HG02759 (cell line): ENCODE measurements around the gene BCL11A.

Experiments
- ATAC-seq: cut with Tn5 transposase; IDR thresholded peaks from one replicate; pipeline ENCODE4 v1.9.1; 2021; ENCODE audit warnings: mild to moderate bottlenecking, moderate library complexity; ENCODE audit not compliant: unreplicated experiment

The BCL11A gene

DNA sequence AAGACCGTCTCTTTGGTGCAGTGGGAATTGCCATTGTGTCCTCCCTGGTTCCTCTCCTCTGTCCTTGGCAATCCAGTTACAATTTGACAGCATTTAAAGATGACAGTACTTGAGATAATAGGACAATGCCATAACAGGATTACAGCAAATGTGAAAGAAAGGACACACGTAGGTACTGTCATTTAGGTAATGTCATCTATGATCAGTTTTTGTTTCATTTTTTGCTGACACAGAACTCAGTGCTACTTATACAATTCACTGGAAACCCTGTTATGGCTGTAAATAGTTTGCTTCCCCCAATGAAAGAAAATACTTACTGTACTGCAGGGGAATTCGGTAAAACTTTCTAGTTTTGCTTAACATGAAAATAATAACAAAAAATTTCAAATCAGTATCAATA lies 65.2 kb downstream of the BCL11A start:
- peak; percentile 47 for ATAC-seq

DNA sequence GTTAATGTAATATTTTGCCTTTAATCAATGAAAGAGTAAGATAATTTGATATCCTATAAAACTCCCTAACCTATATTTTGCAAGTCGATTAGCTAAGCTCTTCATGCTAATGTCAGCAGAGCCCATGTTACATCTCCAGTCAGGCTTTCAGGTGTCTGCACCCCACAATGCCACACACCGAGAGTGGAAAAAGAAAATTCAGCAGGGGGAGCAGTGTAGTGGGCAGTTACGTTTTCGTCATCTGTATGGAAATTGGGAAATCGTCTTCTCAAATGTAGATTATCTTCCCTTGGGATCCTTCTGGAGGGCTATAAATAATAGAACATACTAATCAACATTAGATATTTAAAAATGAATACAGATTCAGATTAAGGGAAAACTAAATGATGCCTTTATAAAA lies 66.3 kb downstream of the BCL11A start:
- ATAC-seq: no peak

DNA sequence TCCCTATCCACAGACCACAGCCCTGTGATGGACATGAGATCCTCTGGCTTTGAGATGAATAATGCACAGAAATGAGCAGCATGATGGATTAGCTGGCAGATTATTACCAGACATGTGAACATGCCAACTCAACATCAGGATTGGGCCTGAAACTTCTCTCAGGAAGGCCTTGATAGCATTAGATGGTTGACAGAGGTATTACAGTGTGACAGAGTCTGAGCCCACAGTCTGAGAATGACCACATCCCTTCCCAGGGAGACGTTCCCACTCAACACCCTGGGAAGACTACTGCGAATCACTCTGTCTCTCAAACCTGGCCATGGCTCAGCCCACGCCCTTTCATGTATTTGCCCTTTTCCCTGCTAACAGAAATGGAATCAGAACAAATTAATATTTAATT lies 66.9 kb downstream of the BCL11A start:
- no peak for ATAC-seq

DNA sequence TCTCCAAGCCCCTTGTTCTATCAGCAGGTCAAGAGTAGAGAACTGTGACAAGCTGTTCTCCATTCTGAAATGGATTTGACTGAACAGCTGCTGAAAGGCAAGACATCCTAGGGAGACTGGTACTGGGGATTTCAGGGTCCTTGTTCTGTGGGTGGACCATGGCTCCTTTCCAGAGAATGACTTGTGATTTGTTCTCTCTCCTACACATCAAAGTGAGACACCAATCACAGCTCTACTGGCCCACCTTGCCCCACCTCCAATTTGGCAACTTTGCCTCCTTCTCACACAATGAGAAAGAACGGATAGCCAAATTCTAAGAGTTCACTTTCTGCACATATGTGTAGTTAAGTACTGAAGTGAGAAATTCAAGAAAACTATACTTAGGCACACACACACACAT lies 67.4 kb downstream of the BCL11A start:
- no peak for ATAC-seq

DNA sequence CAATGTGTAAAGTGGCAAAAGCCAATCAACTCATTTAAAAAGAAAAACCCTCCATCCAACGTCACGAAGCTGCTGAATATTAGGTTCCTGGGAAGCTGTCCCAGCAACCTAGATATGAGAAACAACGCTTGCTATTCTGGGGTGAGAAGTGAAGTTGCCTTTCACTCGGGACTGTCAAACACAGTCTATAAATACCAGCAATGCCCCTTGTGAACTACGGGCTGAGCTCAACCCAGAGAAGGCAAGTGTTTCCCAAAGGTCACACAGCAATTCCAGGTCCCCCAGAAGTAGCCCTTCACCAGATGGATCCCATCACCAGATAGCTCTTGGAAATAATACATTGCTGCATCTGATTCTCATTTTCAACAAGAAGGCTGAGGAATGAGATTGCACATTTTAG lies 67.9 kb downstream of the BCL11A start:
- no peak for ATAC-seq

DNA sequence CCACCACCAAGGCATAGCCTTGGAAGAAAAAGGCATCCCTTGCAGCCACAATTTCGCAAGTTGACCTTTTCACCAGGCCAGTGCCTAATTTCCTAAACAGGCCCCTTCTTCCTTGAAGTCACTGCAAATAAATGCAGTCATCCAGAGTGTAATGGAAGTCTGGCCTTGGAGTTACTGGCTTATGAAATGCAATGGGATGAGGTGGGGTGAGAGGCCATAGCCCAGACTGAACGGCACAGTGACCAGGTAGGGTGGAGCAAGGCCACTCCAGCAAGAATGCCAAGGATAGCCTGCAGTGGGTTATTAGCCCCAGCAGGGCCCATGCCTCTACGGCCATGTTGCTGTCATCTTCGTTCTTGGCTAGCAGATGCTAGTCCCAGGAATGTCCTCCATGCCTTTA lies 68.4 kb downstream of the BCL11A start:
- ATAC-seq: no peak

DNA sequence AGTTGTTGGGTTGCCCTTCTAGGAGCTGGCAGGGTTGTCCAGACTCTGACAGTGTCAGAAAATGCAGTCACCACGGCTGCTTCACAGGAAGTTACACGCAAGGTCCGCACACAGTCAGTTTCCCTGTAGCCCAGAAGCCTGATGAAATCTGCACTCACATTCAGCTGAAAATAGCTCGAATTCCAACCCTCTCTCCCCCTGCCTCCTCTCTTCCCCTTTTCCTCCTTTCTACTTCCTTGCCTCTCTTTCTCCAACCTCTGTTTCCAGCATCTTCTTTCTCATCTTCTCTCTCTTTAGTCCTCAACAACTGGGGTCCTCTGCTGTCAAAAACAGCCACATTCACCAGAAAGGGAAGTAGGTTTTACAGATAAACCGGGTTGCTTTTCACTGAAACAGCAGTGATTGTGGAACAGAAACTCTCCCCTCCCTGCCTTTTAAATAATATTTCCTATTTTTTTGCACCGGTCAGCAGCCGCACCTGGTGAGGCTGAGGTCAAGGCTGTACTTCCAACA lies 69.3 kb downstream of the BCL11A start:
- ATAC-seq: peak; percentile 44

DNA sequence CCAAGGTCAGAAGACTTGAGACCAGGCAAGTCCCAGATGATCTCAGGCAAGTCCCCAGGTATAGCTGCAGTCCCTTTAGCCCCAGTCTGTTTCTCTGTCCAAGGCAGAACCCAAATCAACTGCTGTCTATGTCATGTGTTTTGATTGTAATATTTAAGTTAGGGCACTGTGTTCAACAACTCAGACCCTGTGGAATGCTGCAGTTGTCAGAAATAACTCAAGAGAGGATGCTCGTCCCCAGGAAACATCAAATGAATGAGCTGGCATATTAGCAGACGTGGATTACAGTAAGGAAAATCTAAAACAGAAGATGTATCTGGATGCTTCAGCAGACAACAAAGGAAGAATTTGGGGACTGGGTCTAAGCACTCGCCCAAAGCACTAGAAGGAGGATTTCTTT lies 70.1 kb downstream of the BCL11A start:
- no peak for ATAC-seq

DNA sequence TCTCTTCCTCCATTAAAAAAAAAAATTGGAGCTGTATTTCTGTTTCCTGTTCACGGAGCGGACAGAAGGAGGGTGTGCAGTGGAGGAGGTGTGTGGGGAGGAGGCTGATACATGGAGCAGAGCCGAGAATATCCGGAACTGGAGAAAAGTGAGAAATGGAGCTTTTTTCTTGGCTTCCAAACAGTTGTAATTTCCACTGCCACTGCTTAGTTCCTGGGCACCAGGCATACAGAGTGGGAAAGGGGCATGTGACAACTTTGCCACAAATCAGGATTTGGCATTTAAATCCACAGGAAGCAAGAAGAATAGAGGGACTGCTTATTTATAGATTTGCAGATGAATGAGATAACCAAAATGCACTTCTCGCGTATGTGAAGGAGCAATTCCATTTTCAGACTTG lies 71.2 kb downstream of the BCL11A start:
- no peak for ATAC-seq

DNA sequence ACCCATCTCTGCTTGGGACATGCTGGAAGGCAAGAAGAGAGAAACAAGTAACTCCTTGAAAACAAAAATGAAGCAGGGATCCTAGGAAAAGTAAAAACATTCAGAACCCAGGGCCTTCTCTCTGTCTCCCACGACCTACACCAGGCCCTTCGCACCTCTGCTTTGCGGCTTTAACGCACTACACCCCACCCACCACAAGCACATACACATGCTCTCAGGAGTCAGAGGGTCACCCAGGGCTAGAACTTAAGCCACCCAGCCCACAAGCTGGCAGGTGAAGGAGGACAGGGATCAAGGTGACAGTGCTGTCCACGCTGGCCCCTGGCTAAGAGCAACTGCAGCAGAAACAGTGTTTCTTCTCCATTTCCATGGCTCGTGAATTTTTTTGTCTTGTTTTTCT lies 72.2 kb downstream of the BCL11A start:
- no peak for ATAC-seq

DNA sequence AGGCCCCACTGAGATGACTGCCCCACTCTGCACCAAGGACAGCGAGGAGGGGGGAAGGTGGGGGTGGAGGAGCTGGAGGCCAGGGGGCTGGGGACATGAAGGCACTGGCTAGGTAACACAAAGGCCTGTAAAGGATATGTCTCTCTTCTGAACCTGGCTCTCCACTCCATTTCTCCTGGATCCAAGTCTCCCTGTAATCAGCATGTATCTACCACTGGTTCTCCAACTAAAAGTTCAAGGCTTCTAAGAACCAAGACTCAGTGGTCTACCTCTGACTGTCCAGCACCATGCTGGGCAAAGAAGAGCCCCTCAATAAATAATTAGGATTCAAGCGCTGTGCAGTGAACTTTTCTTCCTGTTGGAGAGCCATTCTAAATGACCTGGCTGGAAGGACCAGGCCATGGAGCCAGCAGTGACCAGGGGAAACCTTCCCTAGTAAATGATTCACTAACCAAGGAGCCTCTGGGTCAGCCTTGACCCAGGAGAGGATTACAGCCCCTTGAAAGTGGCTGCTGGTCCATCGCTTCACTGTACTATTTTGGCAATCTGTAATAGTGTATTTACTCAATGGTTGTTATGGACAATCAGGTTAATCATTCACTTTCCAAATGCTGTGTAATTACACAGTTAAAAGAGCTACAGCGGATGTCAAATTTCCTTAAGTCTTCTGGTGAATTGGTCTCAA lies 73.2 kb downstream of the BCL11A start:
- ATAC-seq: no peak

DNA sequence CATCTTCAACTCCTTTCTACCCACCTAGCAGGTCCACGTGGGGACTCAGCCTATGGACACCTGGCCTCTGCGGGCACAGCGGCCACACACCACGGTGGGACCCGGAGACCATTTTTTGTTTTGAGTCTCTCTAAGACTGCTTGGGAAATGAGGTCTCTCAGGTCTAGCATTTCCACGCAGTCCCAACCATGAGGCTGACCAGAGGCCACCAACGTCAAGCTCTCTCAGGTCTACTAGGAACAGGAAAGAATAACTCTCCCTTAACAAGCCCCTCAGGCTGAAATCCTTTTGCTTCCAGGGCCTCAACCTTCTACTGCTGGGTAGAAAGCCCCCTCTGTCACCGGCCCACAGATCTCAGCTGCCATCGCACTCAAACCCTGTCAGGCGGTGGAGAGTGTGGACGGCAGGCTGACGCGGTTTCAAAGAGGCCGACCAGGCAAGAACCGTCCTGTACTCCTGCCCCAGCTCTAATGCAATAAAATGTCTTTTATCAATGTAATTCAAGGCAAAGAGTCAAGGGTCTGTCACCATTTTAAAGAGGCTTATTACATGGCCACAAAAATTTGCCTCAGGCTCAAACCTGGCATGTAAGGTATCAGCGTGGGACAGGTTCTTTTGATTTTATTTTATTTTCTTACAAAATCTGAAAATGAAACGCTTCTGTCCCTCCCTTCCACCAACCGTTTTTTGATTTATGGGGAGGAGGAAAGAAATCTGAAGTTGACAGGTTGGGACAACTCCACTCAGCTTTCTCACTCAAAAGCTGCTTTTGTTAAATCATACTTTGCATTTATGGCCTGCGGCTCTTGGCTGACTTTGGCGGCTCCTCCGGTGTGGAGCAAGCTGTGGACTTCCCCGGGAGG lies 74.0 kb downstream of the BCL11A start:
- ATAC-seq: no peak

DNA sequence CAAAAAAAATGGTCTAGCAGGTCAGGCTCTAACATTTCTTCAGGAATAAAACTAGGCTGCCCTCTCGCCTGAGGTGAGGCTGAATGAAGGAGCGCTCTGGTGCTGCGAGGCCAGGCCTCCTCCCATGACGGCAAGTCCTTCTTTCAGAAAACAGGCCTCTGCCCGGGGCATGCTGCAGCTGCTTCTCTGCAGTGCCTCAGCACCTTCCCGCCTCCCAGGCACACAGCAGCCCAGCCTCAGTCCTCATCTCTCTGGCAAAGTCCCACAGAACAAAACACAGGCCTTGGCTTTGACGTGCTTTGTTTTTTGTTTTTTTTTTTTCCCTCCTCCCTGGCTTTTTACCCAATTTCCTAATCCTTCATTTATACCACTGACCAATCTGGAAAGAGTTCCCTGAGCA lies 74.8 kb downstream of the BCL11A start:
- no peak for ATAC-seq

DNA sequence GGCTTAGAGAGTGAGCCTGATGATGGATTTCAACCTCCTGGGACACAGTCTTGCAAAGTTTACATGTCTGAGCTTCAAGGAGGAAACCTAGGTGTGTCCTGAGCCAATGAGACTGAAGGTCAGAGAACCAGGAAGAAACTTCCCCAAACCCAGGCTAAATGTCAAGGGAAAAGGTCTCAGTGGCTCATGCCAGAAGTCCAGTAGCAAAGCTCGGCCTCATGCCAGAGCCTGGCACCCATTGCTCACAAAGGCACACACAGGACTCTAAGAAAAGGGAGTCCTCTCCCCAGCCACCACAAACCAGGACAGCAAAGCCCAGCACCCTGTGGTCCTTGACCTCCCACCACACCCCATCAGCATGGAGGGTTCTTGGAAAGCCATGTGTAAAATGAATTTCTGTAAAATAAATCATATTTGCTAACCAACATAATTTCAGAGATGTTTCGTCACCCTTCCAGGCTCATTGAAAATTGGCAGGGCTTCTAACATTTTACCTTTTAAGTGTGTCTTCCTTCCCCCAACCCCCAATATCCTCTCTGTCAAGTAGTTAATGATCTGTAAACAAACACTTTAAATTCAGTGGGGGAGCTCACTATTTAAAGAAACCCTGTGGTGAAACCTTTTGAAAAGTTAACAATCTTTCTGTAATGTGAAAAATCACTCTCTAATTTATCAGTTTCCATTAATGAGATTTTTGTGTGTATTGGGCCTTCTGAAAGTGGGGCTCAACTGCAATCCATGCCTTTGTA lies 77.1 kb downstream of the BCL11A start:
- ATAC-seq: no peak

DNA sequence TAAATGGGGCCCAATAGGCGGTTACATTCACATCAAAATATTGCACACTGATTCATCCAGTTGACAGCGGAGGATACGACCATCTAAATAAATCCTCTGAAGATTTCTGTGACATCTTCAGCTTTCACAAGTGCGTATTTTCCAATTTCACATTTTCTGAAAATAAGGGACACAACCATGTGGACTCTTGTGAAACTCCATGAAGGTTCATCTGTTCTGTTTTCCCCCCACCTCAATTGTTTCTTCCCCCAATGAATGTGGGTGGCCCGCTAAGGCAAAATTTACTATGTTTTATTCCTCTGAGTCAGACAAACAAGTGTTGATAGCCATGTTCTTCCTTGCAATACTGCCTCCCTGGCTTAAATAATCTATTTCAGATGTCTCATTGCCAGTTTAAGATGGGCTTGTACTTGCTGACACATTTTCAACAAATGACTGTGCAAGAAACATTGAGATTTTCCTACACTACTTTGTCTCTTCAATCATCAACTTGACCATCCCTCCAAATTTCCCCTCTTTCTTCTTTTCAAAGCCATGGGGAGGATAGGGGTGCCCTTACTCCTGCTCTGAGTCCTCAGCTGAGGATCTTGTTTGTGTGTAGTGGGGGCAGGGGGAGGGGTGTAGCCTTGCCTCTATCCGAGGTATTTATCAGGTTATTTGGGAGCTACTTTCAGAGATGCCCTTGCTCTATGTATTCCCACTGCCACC lies 78.2 kb downstream of the BCL11A start:
- ATAC-seq: peak; percentile 53

DNA sequence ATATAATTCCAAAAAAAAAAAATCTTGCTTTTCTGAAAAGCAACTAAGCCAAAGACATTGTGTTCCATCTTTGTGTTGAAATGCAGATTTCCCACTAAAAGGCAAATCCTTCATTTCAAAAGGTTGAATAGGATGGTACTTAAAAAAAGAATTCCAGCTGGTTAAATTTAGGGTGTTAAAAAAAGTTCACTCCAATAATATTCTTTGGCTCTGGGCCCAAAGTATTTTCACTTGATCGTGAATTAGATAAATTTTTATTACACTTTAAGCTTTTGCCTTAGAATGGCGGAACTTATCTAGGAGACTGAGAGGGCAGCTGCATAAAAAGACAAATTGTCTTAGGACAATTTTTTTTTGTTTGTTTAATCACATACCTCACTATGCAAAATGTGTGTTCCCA lies 79.2 kb downstream of the BCL11A start:
- no peak for ATAC-seq

DNA sequence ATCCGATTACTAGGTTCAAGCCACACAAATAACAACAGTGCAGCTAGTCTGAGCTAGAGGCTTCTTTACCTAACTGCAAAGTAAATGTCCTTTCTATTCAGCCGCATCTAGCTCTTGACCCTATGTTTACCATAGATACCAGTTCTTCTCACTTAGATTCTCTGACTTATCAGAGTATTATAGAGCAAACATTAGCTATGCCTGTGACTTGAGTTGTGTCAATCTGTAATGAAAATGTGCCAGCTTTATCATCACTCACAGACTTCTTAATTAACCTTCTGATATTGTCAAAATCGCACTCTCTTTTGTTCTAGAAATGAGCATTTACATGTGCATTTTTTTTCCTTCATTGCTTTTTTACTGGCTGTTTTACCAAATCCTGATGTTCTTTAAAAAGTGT lies 79.9 kb downstream of the BCL11A start:
- no peak for ATAC-seq

DNA sequence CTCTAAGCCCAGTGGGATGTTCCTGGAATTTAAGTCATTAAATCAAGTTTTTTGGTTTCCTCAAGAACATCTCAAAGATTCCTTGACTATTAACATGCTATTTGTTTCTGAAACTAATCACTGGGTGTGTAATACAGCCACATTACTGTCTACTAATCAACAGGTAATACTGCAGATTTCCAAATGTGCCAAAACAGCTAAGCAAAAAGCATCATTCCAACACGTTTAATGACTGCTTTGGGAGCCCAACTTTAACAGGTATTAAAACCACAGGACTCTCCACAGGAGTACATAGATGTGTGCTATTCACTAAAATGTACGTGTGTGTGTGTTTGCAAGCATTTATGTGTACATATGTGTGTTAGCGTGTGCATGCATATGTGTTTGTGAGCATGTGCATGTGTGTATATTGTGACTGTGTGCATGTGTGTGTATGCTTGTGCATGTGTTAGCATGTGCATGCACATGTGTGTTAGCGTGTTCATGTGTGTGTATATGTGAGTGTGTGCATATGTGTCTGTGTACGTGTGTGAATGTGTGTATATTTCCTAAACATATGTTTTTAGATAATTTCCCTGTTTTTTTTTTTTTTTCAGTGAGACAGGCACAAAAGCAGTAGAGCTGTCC lies 80.7 kb downstream of the BCL11A start:
- no peak for ATAC-seq

DNA sequence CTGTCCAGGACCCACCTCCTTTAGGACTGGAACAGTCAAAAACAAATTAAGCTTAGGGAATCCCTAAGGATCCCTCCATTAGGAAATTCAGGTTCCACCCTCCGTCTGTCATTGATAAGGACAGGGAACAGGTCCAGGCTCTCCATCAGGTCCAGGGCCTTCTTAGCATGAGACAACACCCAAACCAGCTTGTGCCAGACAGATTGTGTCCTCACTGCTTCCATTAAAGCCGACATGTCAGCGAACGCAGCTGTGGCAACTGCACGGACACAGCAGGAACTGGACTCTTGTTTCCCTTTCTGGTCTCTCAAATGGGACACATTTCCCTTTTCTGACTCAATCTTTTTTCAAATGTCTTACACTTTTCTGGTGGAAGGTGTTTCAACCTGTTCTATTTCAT lies 81.4 kb downstream of the BCL11A start:
- no peak for ATAC-seq

DNA sequence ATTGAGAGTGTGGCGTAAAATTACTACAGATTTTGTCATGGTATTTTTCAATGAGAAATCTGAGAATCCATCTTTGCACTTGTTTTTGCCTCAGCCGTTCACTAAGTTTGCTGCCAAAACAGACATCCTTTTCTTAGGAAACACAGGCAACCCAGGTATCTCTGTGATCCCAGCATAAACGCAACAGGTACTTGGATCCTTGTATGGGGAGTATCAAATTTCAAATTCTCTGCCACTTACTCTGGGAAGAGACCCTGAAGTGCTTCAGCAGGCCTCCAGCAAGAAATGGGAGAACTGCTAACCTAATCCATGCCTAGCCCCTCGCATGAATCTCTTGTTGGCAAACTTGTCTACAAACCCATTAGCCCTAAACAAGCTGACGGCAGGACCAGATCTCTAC lies 83.1 kb downstream of the BCL11A start:
- ATAC-seq: no peak
